Fibroblast of skin of right quadriceps (primary cell): ENCODE measurements around the gene GCG.

Experiments used
- DNase-seq: peaks from one replicate; pipeline ENCODE4 v3.0.0-alpha.2; 2013

GCG gene

DNA sequence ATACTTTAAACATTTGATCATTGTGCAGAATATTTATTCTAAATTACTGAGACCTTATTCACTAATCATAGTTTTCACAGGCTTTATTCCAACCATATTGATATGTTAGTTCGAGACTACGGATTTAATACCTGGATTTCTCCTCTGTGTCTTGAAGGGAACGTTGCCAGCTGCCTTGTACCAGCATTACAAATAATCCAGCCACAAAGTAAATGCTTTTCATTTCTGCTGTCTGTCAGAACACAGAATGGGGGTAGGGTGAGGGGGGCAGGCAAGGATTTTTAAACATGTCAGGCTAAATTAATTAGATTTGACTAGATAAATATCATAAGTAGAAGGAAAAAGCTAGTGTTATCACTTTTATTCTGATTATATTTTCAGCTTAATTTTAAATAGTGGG is 3.1 kb downstream of the GCG start:
- no peak for DNase-seq

DNA sequence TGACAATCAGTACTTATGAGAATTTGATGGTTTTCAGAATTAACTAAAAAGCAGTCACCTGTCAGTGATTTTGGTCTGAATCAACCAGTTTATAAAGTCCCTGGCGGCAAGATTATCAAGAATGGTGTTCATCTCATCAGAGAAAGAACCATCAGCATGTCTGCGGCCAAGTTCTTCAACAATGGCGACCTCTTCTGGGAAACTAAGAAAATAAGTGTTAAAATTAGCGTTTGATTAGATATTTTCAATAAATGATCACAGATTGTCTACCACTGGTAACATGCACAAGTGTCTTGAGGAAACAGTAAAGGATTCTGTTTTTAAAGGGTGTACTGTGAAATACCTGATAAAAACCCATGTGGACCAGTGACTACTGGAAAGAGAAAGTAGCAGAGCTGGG is 8.1 kb downstream of the GCG start:
- no peak for DNase-seq

DNA sequence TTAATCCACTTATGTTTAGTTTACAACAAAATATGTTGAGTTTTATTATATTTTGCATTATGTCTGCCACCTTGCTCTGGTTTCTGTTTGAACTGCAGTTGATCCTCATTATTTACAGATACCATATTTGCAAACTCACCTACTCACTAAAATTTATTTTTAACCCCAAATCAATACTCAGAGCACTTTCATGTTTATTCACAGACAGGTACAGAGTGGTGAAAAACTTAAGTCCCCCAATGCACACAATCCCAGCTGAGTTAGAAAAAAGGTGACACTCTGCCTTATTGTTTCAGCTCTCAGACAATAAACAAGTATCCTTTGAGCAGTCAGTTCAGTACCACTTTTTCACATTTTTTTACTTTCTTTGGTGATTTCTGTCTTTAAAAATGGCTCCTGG is 13.7 kb downstream of the GCG start:
- DNase-seq, result no peak

DNA sequence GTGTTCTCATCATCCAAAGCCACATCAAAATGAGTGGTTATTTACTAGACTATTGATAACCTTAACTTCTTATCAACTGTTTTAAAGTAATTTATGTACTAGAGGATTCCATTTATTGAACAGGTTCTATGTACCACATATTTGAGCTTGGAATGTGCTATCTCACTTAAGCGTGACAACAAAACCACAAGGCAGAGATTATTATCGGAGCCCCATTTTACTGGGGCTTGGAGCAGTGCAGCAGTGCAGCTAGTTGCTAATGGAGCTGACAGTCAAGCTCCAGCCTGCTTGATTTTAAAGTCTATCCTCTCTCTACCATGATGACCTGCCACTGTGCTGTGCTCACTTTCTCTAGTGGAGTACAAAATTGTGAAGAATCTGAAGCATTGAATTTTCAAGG is 24.6 kb downstream of the GCG start:
- no peak for DNase-seq

DNA sequence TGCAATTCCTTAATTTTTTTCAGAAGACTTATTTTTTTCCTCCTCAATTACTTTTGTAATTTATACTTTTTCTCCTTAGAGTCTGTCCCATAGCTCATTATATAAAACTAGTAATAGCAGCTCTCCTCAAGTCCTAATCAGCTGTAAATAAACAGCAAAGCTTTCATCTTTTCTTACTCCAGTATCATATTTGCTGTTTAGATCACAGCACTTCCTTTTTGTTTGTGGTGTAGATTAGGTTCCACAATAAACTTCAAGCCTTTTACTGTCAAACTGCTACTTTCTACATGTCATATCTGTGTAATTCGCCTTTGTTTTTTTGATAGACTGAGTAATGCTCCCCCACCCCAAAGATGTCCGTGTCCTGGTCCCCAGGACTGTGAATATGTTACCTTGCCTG is 25.5 kb downstream of the GCG start:
- DNase-seq, result no peak

DNA sequence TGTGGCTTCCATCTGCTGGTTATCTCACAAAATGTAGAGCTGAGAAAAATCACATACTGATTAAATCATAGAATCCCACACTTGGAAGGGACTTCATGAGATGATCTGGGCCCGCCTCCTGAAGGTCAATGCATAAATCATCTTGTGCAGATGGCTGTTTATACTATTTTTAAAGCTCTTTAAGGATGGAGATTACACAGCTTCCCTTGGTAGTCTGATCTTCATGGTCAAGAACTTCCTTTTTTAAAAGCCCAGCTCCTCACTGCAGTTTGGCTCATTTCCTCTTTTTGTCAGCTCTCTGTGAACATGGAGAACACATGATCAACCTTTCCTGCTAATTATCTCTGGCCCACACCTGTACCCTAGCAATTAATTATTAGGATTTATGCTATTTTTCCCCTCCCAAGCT is 25.9 kb downstream of the GCG start:
- peak; percentile 34 for DNase-seq

DNA sequence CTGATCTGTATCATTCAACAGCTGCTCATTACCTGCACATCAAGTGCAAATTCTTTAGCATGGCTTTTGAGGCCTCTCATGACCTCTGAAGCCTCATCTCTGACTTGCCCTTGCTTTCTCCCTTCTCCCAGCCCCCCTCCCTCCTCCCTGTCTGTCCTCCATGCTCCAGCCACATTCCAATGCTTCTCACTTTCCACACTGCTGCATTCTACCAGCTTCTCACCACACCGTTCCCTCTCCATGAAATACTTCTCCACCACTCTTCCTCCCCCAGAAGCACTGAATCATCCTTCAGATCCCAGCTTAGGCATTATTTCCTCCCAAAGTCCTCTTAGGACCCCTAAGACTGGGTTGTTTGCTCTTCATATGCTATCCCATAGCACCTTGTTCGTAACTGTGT is 26.9 kb downstream of the GCG start:
- DNase-seq, result peak; percentile 50

DNA sequence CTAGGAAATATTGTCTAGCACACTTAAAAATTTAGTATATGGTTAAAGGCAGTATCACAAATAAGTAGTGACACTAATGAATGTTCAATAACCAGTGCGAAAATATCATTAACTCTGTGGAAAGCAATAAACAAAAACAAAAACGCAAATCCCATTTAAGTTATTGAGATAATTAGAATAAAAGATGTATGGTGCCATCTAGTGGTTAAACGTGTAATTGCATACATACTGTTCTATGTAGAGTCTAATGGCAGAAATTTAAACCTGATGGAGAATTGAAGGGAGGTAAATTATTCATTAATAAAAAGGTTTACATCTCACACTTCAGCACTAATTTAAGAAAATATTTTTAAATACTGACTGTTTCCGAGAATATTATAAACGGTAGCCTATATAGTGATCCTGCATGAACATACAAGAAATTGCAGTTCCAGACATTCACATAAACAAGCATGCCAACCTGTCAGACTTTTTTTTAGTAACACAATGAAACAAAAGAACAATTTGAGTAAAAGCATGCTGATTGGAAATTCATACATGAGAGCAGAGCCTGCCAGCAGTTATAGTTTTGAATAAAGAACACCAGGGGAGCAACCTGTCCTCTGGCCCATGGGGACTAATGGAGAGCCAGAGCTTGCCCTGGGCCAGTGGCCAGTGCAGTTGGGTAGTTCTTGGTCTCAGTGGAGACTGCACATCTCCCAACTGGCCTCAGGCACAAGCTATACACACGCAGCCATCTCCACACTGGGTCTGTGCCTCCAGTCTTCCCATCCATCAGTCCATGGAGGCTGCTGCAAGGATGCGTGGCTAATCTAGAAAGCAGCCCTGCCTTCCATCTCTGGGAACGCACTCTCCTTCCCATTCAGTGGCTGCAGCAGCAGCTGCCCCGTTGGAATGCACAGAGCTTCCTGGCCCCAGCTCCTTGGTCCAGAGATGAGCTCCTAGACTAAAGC is 28.0 kb downstream of the GCG start:
- DNase-seq, result peak; percentile 60

DNA sequence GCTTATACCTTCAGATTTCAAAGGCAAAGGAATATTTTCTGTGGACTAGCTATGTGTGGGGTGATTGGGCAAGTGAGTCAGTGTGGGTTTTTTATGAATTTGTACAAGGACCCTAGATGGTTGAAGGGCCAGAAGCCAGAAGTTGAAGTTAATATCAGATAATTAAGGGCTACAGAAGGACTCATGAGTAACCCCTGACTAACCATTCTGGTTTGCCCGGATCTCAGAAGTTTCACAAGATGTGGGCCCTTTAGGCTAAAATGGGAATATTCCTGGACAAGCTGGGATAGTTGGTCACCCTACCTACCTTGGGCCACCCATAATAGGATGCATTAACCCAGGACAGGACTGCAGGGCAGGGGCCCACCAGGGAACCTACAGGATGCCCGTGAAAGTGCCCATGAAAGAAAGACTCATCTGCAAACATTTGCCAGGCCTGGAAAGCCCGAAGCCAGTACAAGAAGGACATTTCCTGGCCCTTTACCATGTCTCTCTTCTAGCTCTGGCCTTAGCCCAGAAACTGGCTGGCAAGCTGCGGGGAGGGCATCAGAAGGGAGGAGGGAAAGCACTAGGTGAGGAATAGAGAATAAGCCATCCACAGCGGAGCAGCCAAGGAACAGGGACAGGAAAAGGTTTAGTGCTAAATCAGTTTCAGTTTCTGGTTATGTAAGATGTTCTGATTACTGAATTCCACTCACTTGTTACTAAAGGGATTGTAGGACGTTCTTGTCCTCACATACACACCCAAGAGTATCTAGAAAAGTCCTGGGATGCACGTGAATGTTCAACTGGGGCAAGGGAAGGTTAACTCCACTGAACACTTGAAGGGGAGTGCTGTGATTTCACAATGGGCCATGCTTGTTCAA is 33.6 kb downstream of the GCG start:
- DNase-seq, result peak; percentile 78

DNA sequence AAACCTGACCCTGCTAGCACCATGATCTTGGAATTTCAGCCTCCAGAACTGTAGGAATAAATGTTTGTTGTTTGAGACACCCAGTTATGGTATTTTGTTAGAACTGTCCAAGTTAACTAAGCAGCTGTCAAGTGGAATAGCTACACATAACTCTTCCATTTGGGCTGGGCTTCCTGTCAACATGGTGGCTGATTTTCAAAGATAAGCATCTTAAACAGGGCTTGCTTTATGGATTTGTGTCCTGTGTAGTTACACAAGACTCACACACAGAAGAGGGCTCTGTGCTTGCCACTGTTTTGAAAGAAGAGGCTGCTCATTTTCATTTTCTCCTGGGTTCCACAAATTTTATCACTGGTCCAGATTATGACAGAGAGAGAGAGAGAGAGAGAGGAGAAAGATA is 35.7 kb downstream of the GCG start:
- DNase-seq, result peak; percentile 31

DNA sequence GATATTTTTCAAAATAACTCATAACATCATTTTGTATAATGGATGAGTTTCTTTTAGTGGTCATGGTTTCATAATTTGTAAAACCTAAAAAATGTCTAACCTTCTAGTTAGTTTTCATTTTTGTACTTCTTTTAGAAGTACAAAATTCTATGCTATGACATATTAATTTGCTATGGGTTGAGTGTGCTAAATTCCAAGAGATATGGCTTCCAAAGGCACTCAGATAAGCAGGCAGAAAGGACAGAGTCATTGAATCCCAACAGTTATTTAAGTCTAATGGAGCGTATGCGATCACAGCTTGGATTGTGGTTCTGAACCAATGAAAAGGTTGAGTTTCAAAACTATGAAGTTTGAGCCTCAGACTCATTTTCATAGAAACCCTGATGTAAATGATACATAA is 37.0 kb downstream of the GCG start:
- DNase-seq, result no peak

DNA sequence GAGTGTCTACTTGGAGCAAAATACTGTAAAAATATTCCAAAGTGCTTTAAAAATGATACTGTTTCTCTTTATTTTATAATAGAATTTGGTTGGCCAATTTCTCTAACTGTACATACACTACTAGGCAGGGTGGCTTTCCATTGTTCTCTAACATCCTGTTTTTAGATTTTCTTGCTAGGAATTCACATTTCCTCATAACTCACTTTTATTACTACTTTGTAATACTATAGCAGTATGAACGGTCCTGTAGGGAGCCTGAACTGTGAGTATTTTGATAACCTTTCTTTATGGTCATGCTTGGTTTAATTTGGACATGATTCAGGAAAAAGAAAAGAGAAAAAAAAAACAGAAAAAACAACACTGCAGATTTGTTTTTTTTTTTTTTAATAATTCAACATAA is 37.8 kb downstream of the GCG start:
- DNase-seq, result no peak

DNA sequence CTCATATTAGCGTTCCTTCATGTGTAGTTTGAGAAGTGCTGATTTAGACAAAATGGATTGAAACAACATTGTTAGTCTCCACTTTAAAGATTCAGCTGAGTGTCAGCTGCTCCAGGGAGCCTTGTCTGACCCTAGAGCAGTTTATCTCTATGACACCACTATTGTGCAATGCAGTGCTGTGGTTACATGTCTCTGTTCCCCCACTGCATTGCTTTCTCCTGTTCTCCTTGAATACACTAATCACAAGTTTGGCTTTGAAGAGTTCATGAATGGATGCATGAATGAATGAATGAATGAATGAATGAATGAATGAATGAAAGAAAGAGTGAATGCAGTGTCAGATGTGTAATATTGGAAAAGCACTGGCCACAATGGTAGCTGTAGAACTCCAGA is 38.3 kb downstream of the GCG start:
- DNase-seq, result peak; percentile 71

DNA sequence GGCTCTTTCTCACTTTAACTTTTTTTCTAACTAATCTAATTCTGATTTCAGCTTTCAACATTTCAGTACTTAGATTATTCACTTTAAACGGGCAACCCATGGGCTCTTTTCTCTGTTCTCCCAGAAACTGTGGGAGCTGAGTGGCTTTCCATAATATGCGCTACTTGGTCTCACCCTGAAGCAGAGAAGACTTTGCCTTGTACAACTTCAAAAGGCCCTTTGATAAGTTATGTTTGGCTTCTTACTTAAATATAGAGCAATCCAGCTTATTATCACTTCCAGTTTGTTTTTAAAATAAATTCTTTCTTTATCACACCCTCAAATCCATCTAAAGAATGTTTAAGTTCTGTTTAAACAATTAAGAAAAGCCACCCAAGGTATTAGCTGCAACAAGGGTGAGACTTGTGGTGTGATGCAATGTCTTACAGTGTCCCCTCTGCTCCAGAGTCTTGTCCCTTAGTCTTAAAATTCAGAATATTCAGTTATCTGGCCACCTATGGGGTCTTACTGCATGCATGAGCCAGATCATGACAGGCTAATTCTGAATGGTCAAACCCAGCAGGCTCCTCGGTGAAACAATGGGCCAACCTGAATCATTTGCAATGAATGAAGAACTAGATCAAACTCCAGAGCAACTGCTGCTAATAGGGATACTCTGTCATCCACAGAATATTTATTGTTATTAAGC is 38.8 kb downstream of the GCG start:
- DNase-seq, result no peak

DNA sequence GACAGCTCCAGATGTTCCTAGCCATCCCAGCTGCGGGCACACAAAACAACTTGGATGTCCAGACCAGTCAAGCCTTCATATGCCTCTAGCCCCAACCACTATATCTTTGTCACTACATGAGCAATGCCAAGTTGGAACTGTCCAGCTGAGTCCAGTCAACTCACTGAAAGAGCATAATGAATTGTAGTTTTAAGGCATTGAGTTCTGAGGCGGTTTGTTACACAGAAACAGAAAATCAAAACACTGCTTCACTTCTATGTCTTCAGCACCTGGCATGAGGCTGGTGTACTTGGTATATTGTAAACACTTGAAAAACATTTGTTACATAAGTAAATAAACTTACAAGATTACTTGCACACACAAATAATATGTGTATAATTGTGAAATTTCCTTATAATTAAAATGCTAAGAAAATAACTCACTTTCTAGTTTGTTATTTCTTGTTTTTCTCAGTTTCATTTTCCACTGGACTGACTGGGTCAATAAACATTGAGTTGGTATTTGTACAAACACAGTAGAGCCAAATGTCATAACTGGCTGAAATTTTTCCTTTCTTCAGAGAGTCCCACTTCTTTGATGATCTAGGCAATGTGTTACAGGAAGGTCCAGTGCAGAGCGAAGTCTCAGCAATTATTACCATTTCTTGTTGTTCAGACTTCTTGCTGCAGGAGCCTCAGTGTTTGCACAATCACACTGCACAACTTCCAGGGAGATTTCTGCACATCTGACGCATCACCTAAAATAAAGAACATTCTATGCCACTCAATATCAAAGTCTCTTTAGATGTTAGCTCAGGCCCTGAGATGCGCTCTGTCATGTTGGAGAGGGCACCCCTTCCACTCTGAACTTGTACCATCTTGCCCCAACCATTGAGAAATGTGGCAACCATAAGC is 39.8 kb downstream of the GCG start:
- DNase-seq, result no peak

DNA sequence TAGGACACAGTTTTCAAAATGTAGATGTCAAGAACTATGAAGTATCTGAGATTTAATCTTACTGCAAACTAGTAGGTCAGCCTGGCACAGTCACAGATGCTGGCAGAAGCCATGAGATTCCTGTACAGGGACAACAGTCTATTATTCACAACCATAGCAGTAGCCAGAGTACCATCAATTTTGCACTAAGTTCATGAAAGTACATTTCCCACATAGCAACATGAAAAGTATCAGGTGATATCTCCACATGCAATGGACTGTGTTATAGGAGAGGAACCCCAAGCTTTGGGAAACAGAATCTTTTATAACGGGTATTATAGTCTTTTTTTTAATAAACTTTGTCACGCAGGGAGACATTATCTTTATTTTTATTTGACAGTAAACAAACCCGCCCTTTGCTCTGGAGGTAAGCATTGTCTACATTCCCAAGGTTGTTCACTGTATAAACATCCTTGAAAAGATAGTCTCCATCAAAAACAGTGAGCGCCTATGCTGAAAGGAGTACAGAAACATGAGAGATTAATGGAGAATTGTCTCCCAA is 44.6 kb downstream of the GCG start:
- no peak for DNase-seq

DNA sequence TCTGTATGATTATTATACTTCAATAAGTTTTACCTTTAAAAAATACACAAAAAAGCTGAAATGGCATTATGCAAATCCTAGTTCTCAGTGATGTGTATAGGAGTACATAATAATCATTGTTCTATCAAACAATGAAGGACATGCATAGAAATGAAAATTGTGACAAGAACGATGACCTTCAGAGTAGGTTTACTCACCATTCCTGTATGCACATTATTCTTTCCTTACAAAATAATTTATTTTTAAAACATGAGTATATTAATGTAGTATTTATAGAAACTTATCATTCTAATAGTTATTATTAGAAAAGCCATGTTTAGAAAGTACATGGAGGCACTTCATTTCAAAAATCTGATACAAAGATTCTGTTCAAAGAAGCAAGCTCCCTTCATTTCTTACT is 45.3 kb downstream of the GCG start:
- no peak for DNase-seq

DNA sequence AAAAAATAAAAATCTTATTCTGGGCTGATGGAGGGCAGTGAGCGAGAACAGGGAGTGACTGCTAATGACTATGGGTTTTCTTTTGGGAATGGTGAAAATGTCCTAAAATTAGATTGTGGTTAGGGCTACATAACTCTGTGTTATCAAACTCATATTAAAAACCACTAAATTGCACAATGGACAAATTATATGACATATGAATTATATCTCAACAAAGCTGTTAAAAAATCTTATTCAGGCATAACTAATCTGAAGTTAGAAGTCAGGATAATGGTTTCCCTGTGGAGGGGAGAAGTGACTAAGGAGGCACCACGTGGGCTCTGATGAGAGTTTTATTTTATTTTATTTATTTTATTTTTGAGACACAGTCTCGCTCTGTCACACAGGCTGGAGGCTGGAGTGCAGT is 45.9 kb downstream of the GCG start:
- peak; percentile 69 for DNase-seq

DNA sequence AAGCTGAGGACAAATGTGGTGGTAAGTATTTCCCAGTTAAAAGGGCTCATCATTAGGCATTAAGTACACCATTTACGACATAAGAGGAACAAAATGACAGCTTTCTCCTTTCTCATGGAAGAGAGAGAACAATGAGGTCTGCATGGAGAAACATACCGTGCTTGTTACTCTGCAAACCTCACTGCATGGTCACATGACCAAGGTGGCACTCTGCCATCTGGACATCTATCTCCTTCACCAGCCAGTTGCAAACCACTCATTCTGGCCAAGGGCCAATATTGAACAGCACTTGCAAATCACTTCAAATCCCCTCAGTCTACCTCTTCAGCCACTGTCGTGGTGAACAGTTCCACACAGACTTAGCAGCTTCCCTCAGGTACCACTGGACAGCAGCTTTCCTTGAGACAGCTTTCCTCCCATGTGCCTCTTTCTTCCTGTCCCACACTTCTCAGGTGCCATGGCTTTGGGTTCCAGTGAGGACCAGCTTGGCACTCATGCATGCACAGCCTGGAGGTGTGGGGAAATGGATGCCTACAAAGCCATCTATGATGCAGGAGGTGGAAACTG is 48.5 kb downstream of the GCG start:
- no peak for DNase-seq

DNA sequence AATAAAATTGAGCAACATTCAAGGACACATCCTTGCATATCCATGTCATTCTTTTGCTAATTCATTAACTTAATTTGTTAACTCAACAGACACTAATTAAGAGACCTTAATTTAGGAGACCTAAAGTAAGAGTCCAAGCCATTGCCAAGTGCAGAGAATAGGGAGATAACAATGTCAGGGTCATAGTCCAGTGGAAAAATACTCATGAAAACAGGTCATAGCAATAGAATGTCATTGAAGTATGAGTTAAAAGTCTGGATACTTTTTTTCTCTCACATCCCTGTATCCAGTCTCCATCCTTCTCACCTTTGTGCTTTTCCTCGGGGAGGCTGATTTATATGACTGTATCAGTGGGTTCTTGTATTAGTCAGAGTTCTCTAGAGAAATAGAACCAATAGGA is 51.5 kb downstream of the GCG start:
- DNase-seq, result no peak

DNA sequence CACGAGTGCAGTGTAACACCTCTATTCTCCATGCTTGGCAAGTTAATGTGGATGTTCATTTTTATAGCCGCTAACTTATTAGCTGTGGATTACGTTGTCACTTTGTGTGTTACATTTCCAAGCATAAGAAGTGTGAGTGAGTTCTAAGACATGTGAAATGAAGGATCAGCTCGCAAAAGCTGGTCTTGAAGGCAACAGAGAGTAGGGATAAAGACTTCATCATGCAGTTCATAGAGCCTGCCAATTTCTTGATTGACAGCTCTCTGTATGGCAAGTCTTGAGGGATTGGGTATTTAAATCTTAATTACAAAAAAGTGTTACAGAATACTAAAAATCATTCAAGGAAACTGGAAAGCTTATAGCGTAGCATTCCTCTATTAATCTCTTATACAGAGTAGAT is 52.2 kb downstream of the GCG start:
- no peak for DNase-seq
